Subcutaneous adipose tissue (tissue), 4 donors: ENCODE measurements around the gene PXT1. TPM values are rescaled to one million over a fixed set of nuclear protein-coding genes. Genes with fewer than 3 reads are reported as not detected.

Experiments
- total RNA-seq, 4 donors: library from RNA; depleted of rRNA; stranded (reverse); fragments of >200 nt; gene quantifications; one replicate each; pipeline ENCODE4 v1.1.0, GENCODE V29; 2016
- TF ChIP-seq, protein P1 (sequence below): fragments of 450-650 bp; IDR thresholded peaks from one replicate; pipeline ENCODE4 v1.5.1; 2016; ENCODE audit warnings: low read depth, mild to moderate bottlenecking, control low read depth, antibody characterized with exemption, moderate library complexity

Gene PXT1
- total RNA-seq, 4 donors from 2014 or later, result not detected

DNA sequence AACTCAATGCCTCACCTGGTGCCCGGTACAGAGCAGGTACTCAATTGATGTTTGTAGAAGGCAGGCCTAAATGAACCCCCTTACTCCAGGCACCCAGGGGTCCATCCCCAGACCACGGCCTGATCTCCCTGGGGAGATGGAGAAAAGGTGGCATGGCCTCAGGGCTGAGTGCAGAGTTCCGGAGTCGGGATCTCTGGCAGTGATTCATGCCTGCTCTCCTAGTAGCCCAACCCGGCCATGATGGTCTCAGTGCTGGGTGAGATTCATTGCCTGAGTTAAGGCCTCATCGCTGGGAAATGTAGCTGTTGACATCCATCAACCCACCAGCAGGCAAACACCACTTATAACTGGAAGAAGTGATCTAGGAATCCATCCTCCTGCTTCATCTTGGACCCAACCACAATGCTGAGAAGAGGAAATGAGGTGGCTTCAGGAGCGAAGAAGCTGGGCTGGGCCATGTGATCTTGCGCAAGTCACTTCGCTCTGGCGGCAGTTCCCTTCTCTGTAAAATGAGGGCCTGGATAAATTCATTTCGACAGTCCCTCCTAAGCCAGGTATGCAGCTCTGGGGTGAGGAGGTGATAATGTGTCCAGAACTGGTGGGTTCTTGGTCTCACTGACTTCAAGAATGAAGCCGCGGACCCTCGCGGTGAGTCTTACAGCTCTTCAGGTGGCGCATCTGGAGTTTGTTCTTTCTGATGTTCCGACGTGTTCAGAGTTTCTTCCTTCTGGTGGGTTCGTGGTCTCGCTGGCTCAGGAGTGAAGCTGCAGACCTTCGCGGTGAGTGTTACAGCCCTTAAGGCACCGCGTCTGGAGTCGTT is 79.9 kb downstream of the PXT1 start:
- TF ChIP-seq, protein P1, sequence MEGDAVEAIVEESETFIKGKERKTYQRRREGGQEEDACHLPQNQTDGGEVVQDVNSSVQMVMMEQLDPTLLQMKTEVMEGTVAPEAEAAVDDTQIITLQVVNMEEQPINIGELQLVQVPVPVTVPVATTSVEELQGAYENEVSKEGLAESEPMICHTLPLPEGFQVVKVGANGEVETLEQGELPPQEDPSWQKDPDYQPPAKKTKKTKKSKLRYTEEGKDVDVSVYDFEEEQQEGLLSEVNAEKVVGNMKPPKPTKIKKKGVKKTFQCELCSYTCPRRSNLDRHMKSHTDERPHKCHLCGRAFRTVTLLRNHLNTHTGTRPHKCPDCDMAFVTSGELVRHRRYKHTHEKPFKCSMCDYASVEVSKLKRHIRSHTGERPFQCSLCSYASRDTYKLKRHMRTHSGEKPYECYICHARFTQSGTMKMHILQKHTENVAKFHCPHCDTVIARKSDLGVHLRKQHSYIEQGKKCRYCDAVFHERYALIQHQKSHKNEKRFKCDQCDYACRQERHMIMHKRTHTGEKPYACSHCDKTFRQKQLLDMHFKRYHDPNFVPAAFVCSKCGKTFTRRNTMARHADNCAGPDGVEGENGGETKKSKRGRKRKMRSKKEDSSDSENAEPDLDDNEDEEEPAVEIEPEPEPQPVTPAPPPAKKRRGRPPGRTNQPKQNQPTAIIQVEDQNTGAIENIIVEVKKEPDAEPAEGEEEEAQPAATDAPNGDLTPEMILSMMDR, result no peak

DNA sequence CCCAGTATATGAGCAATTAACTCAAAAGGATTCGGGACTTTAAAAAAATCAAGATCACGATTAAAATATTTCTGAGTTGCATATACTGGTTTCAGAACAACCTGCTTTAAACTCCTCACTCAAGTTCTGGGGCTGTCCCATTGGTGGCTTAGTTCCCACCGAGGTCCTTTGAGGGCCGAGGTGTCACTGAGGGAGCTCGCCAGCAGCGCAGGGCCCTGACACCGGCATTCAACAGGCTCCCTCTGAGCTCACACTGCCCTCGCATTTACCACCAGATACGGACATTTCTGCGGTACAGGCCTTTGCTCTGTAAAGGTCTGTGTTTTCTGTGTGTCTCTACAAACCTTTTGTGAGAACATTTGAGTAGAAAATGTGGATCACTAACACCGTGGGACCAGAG is 81.6 kb downstream of the PXT1 start:
- TF ChIP-seq, protein P1, result no peak

DNA sequence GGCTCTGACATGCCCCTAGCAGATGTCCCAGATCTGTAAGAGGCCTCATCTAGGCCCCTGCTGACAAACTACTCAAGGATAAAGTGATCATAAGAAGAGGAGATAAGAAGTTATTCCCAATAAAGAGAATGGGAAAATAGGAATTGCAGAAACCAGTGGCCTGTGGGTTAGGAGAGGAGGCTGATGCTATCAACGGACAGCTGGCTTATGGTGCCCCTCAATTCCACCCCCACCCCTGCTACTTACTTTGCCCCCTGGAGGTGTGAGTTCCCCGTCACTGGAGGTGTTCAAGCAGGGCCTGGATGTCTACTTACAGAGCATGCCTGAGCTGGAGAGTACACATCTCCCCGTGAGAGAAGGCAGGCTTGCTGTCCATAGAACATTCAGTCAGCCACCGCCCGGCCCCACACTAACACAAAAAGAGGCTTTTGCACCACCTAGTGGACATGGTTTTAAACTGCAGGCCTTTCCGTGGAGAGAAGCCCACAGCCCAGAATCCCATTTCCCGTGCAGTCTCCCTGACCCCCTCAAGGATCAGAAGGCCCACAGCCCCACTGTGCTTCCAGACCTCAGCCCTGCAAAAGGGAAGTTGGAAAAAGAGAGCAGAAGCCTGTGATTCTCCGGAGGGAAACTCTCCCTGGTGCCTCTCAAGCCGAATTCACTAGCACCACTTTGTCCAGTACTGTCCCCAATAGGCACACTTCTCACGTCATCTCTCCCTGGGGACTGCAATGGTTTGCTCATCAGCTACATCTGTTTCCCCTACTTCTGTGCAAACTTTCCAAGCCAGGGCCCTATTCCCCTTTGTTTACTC is 82.2 kb downstream of the PXT1 start:
- TF ChIP-seq, protein P1, result no peak

DNA sequence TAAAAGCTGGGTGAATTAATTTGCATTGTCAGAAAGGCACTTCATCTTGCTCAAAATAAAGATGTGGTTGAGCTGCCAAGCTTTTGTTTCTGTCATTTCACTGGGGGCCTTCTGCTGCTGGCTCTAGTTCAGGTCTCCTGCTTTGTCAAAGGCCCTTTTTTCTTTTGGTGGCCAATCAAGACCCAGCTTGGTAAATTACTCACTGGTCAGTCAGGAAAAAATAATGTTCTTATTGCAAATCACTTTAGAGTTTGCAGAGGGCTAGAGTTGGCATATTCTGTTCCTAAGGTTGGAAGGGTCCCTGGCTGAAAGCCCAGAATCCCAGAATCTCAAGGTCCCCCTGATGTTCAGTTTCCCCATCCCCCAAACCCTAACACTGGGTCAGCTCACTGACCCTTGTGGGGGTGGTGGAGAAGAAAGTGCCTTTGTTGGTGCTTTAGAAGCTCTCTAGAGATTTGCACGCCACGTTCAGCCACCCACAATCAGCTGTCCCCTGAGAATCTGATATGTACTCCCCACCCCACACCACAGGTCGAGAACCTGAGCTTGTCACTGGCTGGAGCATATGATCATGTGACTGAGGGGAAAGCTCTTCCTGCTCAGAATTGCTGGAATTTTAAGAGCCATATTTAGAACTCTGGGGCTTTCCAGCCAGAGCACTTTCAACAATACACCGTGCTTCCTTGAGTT is 84.3 kb downstream of the PXT1 start:
- TF ChIP-seq, protein P1, result no peak

DNA sequence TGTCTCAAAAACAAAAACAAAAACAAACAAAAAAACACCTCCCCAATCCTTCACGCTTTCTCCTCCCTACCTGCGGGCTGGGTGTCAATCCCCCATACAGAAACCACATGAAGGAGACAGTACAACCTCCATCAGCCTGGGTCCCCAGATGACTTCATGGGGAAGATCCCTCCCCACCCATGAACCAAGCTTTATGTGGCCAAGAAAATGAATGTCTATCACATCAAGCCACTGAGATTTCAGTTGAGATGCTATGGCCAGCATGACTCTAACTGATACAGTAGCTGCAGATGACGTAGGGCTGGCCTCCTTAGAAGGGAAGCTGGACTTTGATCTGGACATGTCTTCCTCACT is 84.8 kb downstream of the PXT1 start:
- TF ChIP-seq, protein P1, result no peak

DNA sequence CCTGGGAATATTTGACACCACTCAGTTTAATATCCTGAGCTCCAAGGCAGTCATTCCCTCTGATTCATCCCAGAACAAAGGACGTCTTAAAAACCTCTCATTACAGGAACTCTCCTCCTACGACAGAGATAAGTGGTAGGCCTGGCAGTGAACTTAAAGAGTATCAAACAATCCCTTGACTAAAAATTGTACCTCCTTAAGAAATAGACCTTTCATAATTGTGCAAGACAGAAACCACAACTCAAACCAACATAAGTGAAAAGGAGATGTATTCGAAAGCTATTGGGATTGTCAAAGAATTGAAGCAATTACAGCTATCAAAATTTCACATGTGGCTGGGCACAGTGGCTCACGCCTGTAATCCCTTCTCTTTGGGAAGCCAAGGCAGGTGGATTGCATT is 86.8 kb downstream of the PXT1 start:
- TF ChIP-seq, protein P1, result no peak
